RWPE1 (cell line): ENCODE data around the gene NABP2.

ENCODE experiments used
- CTCF ChIA-PET: fragments of 350-600 bp; sonication (Branson Sonifier 250); formaldehyde crosslinking; extraction: SDS; loops from one replicate; lab custom pipeline; 2021; lab: Yijun Ruan, JAX
- POLR2A ChIA-PET: fragments of 400-600 bp; formaldehyde crosslinking; extraction: SDS; loops from one replicate; lab custom pipeline; 2020; ENCODE audit warnings: antibody characterized with exemption; ENCODE audit not compliant: low non-redundant PET; lab: Yijun Ruan, JAX
- DNase-seq: peaks from one replicate; pipeline ENCODE4 v3.0.0; 2012; ENCODE audit warnings: low spot score
- H3K27ac ChIP-seq: fragments of 450-650 bp; 2 replicates; pipeline ENCODE4 v1.5.1; 2017
- CTCF ChIP-seq: fragments of 450-650 bp; conservative IDR thresholded peaks from 2 replicates; pipeline ENCODE4 v1.5.1; 2017; ENCODE audit warnings: low read depth, mild to moderate bottlenecking

Gene NABP2

GRCh38 chr12:56257071-56257470, 32.9 kb downstream of the NABP2 start:
- ChIA-PET CTCF (interaction anchor here (1.0 to 1.8 kb wide), 2 partner anchors 23 to 35 kb away, joined by 3 to 4 read pairs; partner anchors contain the start of gene RNF41), POLR2A (no interaction called here)
- no peak for DNase-seq
- H3K27ac ChIP-seq: peak overlapping the region; percentile 90
- no peak for TF ChIP-seq CTCF

- peak; percentile 67 for DNase-seq
- TF ChIP-seq CTCF: no peak
- peak overlapping the region; percentile 90 for H3K27ac ChIP-seq
- CTCF ChIA-PET: interaction anchor here (0.5 to 1.8 kb wide), 9 partner anchors 9 to 182 kb away, joined by 4 to 7 read pairs (median 5); partner anchors contain the start of gene SMARCC2
- POLR2A ChIA-PET: no interaction called here
Measured at GRCh38 chr12:56257491-56258067, 33.4 kb downstream of the NABP2 start.

- ChIA-PET POLR2A (no interaction called here), CTCF (interaction anchor here (0.5 to 1.8 kb wide), 13 partner anchors 8 to 330 kb away, joined by 3 to 7 read pairs (median 4); partner anchors contain the start of genes ESYT1 and SMARCC2)
- peak within 1 kb of the TSS; percentile 90 for H3K27ac ChIP-seq
- TF ChIP-seq CTCF: peak; percentile 88
- peak; percentile 86 for DNase-seq
Measured at GRCh38 chr12:56258068-56258819, 34.1 kb downstream of the NABP2 start, which contains the start of gene ANKRD52. Gene ANKRD52, minus strand, starts transcription at chr12:56258384. Its CDS starts 115 bp downstream, at chr12:56258269.

- CTCF ChIA-PET: interaction anchor here (0.5 to 1.8 kb wide), 8 partner anchors 7 to 330 kb away, joined by 3 to 5 read pairs (median 4); partner anchors contain the start of gene ESYT1
- peak overlapping the region; percentile 90 for H3K27ac ChIP-seq
- POLR2A ChIA-PET: no interaction called here
- TF ChIP-seq CTCF: no peak
- DNase-seq: no peak
Measured at GRCh38 chr12:56258820-56259183, 34.7 kb downstream of the NABP2 start.

- ChIA-PET POLR2A (interaction anchor here (0.6 kb wide), 1 partner anchor 113 kb away, joined by 7 read pairs; no protein-coding TSS in a partner anchor), CTCF (interaction anchor here (0.7 kb wide), 1 partner anchor 38 kb away, joined by 3 read pairs; the partner anchor contains the start of gene RNF41)
- no peak for TF ChIP-seq CTCF
- no peak for DNase-seq
- H3K27ac ChIP-seq: peak overlapping the region; percentile 60
Measured at GRCh38 chr12:56260380-56260779, 36.2 kb downstream of the NABP2 start.

- TF ChIP-seq CTCF: no peak
- peak overlapping the region; percentile 60 for H3K27ac ChIP-seq
- CTCF ChIA-PET: interaction anchor here (0.7 kb wide), 1 partner anchor 39 kb away, joined by 3 read pairs; the partner anchor contains the start of gene RNF41
Measured at GRCh38 chr12:56260921-56261320, 36.8 kb downstream of the NABP2 start.

More at GRCh38 chr12:56260921-56261320, 36.8 kb downstream of the NABP2 start:
- POLR2A ChIA-PET: interaction anchor here (0.6 kb wide), 1 partner anchor 114 kb away, joined by 7 read pairs; no protein-coding TSS in a partner anchor
- no peak for DNase-seq
